GM12878 (cell line): Measurements from ENCODE around the gene TAF11L9. TPM values are rescaled to one million over a fixed set of nuclear protein-coding genes. Genes with fewer than 3 reads are reported as not detected.

Source experiments
- ATAC-seq: fragments of 200-7000 bp; cut with Tn5 transposase; 3 replicates; pipeline ENCODE4 v1.9.1; 2020; ENCODE audit warnings: mild to moderate bottlenecking, moderate library complexity
- BruUV-seq: library from RNA; stranded (reverse); fragments of 400-500 nt; replicated peaks from 2 replicates; lab custom pipeline; 2021; lab: Mats Ljungman, UMichigan
- CTCF ChIA-PET: fragments of 300-600 bp; sonication (Branson Sonifier 250); formaldehyde crosslinking; extraction: SDS; loops from one replicate; lab custom pipeline; 2021; ENCODE audit warnings: inconsistent platforms; lab: Yijun Ruan, JAX
- POLR2A ChIA-PET: fragments of 350-600 bp; formaldehyde crosslinking; extraction: SDS; loops from one replicate; lab custom pipeline; 2021; ENCODE audit warnings: inconsistent platforms; lab: Charles Lee
- RAD21 ChIA-PET: fragments of 300-600 bp; sonication (Branson Sonifier 250); formaldehyde crosslinking; loops from one replicate; lab custom pipeline; 2023; ENCODE audit warnings: antibody characterized with exemption; ENCODE audit not compliant: unreplicated experiment; lab: Charles Lee
- SMC1A ChIA-PET: fragments of 300-600 bp; sonication (Branson Sonifier 250); formaldehyde crosslinking; loops from one replicate; lab custom pipeline; 2023; ENCODE audit not compliant: unreplicated experiment, uncharacterized antibody; lab: Charles Lee
- DNase-seq: peaks from one replicate; pipeline ENCODE4 v3.0.0-alpha.2; 2011; ENCODE audit warnings: low read depth, low spot score
- FAIRE-seq: peaks from 3 replicates; lab custom pipeline; 2011; peaks lifted over from hg19 to GRCh38; lab: Jason Lieb, UNC
- H2AFZ ChIP-seq: 2 replicates; pipeline ENCODE4 v1.6.0; 2011; ENCODE audit warnings: low read depth, low read length, control low read depth; ENCODE audit not compliant: control insufficient read depth
- H3K27ac ChIP-seq: 2 replicates; pipeline ENCODE4 v1.5.1; 2011; ENCODE audit warnings: control low read depth; ENCODE audit not compliant: control insufficient read depth, insufficient read depth
- H3K27me3 ChIP-seq, 2 experiments: replicated peaks in 1 of 2; 2 replicates each; pipeline versions ENCODE4 v1.6.0 to v1.6.1; 2011; ENCODE audit warnings: low read length in 1 of 2; ENCODE audit not compliant: control insufficient read depth in 2 of 2, insufficient read depth in 2 of 2
- H3K36me3 ChIP-seq, 2 experiments: 2 replicates each; pipeline ENCODE4 v1.5.1; 2011; ENCODE audit warnings: low read length in 1 of 2; ENCODE audit not compliant: control insufficient read depth in 2 of 2, insufficient read depth in 2 of 2
- H3K4me1 ChIP-seq: 2 replicates; pipeline ENCODE4 v1.6.1; 2011; ENCODE audit warnings: mild to moderate bottlenecking, low read length, moderate library complexity, mixed read lengths; ENCODE audit not compliant: control insufficient read depth, insufficient read depth
- H3K4me2 ChIP-seq: 2 replicates; pipeline ENCODE4 v1.6.0; 2011; ENCODE audit warnings: control low read depth; ENCODE audit not compliant: control insufficient read depth, insufficient read depth
- H3K4me3 ChIP-seq: fragments of 200-600 bp; sonication (generic); 2 replicates; pipeline ENCODE4 v1.5.1; 2016
- H3K79me2 ChIP-seq: 2 replicates; pipeline ENCODE4 v1.6.0; 2011; ENCODE audit warnings: low read length; ENCODE audit not compliant: control insufficient read depth, insufficient read depth
- H3K9ac ChIP-seq: 2 replicates; pipeline ENCODE4 v1.8.0; 2011; ENCODE audit warnings: low read length, control low read depth, mixed read lengths; ENCODE audit not compliant: control insufficient read depth, insufficient read depth
- H3K9me3 ChIP-seq: replicated peaks from 3 replicates; pipeline ENCODE4 v1.5.1; 2011; ENCODE audit warnings: mild to moderate bottlenecking, low read length; ENCODE audit not compliant: control insufficient read depth, insufficient read depth
- H4K20me1 ChIP-seq: 2 replicates; pipeline ENCODE4 v1.6.0; 2011; ENCODE audit not compliant: control insufficient read depth, insufficient read depth
- ASH2L ChIP-seq: fragments of 300-600, 200-600 bp; sonication (generic); IDR thresholded peaks from 2 replicates; pipeline ENCODE4 v1.6.1; 2017; ENCODE audit warnings: low read depth, mild to moderate bottlenecking, borderline replicate concordance
- BACH1 ChIP-seq: fragments of 450-650 bp; IDR thresholded peaks from 2 replicates; pipeline ENCODE4 v1.6.1; 2017; ENCODE audit warnings: mild to moderate bottlenecking, borderline replicate concordance
- CBX3 ChIP-seq: fragments of 200-600 bp; sonication (generic); IDR thresholded peaks from 2 replicates; pipeline ENCODE4 v1.6.1; 2016; ENCODE audit warnings: low read depth, borderline replicate concordance
- CHD4 ChIP-seq: fragments of 200-600 bp; sonication (generic); IDR thresholded peaks from 2 replicates; pipeline ENCODE4 v1.6.1; 2016; ENCODE audit warnings: mild to moderate bottlenecking
- HDGF ChIP-seq: fragments of 450-650 bp; IDR thresholded peaks from 2 replicates; pipeline ENCODE4 v1.6.1; 2016; ENCODE audit warnings: antibody characterized with exemption
- JUNB ChIP-seq: IDR thresholded peaks from 2 replicates; pipeline ENCODE4 v1.6.1; 2016; ENCODE audit warnings: antibody characterized with exemption, mild to moderate bottlenecking
- NR2F1 ChIP-seq: fragments of 450-650 bp; conservative IDR thresholded peaks from 2 replicates; pipeline ENCODE4 v1.6.1; 2017; ENCODE audit warnings: mild to moderate bottlenecking
- RAD21 ChIP-seq: IDR thresholded peaks from 2 replicates; pipeline ENCODE4 v1.6.1; 2011; ENCODE audit warnings: mild to moderate bottlenecking, low read depth, low read length, moderate library complexity; ENCODE audit not compliant: insufficient read depth
- RAD51 ChIP-seq: fragments of 450-650 bp; IDR thresholded peaks from 2 replicates; pipeline ENCODE4 v1.6.1; 2016; ENCODE audit warnings: moderate library complexity, mild to moderate bottlenecking, inconsistent platforms
- RCOR1 ChIP-seq: conservative IDR thresholded peaks from 2 replicates; pipeline ENCODE4 v1.6.1; 2012; ENCODE audit warnings: low read depth, low read length, improper control_type of control experiment
- SMAD5 ChIP-seq: IDR thresholded peaks from 2 replicates; pipeline ENCODE4 v1.6.1; 2016; ENCODE audit warnings: antibody characterized with exemption, low read depth
- SMARCA5 ChIP-seq: fragments of 450-650 bp; IDR thresholded peaks from 2 replicates; pipeline ENCODE4 v1.6.1; 2017; ENCODE audit warnings: mild to moderate bottlenecking
- STAT1 ChIP-seq: fragments of 450-650 bp; conservative IDR thresholded peaks from 2 replicates; pipeline ENCODE4 v1.6.1; 2014; ENCODE audit warnings: antibody characterized with exemption, mild to moderate bottlenecking
- ZNF24 ChIP-seq: fragments of 450-650 bp; IDR thresholded peaks from 2 replicates; pipeline ENCODE4 v1.6.1; 2017; ENCODE audit warnings: antibody characterized with exemption, mild to moderate bottlenecking
- WGBS: methylation state at CpG from one replicate; pipeline ENCODE4 v1.1.6; 2016; ENCODE audit warnings: low lambda C conversion rate; ENCODE audit not compliant: insufficient replicate concordance, insufficient coverage; ENCODE audit errors: missing lambda C conversion rate; 5-methylcytosine and 5-hydroxymethylcytosine counted together
- in situ Hi-C: fragments of 300-500 bp; cut with MboI; formaldehyde crosslinking; loops from 9 replicates; pipeline ENCODE4 v1.14.3; 2018; ENCODE audit warnings: mixed read lengths
- intact Hi-C: fragments of 100-400 bp; cut with micrococcal nuclease; formaldehyde crosslinking; loops from one replicate; pipeline ENCODE4 v1.14.2; 2022; ENCODE audit not compliant: unreplicated experiment
- polyA plus RNA-seq, 11 experiments: library from polyadenylated mRNA; depleted of rRNA in 4 of 11; unstranded in 6 of 11; stranded (reverse) in 5 of 11; fragments of >200 nt; fragmentation: Nextera tagmentation in 4 of 11; fragmentation: Illumina TruSeq in 1 of 11; extraction: Ambion mirVana in 4 of 11; extraction: Trizol in 1 of 11; gene quantifications; 1 replicate in 1 of 11; 2 replicates in 10 of 11; pipeline versions ENCODE4 v1.2.1 to v1.2.3, GENCODE V29; 2011 to 2016; ENCODE audit warnings: inconsistent platforms in 2 of 11, missing spikeins in 2 of 11, low read depth in 1 of 11
- total RNA-seq, 4 experiments: library from RNA; depleted of rRNA in 3 of 4; stranded (reverse); fragments of >200 nt in 3 of 4; fragmentation: Illumina TruSeq in 1 of 4; extraction: Trizol in 1 of 4; gene quantifications; 2 replicates each; pipeline versions ENCODE4 v1.2.1 to v1.2.3, GENCODE V29; 2013 to 2021
- TF ChIP-seq, protein P1 (sequence below): IDR thresholded peaks from 2 replicates; pipeline ENCODE4 v1.6.1; 2011; ENCODE audit warnings: borderline replicate concordance, low read depth, mild to moderate bottlenecking, moderate library complexity, mixed read lengths, low read length; ENCODE audit not compliant: insufficient read depth; ENCODE audit errors: extremely low read length
- TF ChIP-seq, protein P2 (sequence below): fragments of 450-650 bp; IDR thresholded peaks from 2 replicates; pipeline ENCODE4 v1.6.1; 2016; ENCODE audit warnings: mild to moderate bottlenecking
- TF ChIP-seq, protein P3 (sequence below): IDR thresholded peaks from 2 replicates; pipeline ENCODE4 v1.6.1; 2011; ENCODE audit warnings: borderline replicate concordance, low read depth, mild to moderate bottlenecking, moderate library complexity, low read length; ENCODE audit not compliant: insufficient read depth, poor library complexity, severe bottlenecking
- TF ChIP-seq, protein P4 (sequence below): fragments of 450-650 bp; IDR thresholded peaks from 2 replicates; pipeline ENCODE4 v1.6.1; 2017; ENCODE audit warnings: mild to moderate bottlenecking, moderate library complexity

Gene TAF11L9
- total and polyA plus RNA-seq, 10 of the 15 experiments (the other 5 are each of a cell fraction or from before 2014, with no cell fraction given): not detected

DNA sequence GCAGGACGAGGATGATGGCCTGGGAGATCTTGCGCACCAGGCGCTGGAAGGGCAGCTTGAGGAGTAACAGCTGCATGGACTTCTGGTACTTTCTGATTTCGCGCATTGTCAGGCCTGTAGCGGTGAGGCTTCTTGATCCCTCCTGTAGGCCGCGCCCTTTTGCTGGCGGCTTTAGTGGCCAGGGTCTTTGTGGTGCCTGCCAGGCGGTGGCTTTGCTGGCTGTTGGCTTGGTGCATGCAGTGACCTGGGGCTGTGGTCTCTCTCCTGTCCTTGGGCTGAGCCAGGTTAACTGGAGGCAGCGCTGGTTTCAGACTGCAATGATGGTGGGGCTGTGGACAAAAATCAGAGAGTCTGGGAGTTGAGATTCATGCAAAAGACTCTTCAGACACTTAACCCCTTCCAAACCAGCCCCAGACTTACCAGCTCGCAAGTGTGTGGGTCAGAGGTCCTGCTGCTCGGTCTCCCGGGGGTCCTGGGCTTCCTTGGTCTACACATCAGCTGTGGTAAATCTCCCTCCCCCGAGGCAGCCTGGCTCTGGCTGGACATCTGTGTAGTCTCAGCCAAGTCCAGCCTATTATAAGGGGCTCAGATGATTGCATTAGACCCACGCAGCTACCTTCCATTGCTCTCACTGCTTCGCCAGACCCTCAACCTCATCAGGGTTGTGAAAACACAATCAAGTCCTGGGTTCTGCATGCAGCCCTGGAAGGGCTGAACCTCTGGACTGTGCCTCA, 20.8 kb upstream of the TAF11L9 start:
- no peak for ATAC-seq
- in situ Hi-C loops (no loop called here), intact Hi-C loops (no loop called here)
- H3K79me2 ChIP-seq: no peaks in the 10 kb centered on the region
- H3K4me2 ChIP-seq: no peak overlapping the region
- FAIRE-seq: no peak
- H3K4me3 ChIP-seq: no peak overlapping the region
- no peaks in the 10 kb centered on the region for H4K20me1 ChIP-seq
- 57% methylated on average over 17 of the region's 17 CpGs for WGBS
- ChIA-PET SMC1A (no interaction called here), POLR2A (no interaction called here), RAD21 (no interaction called here)
- no peak for DNase-seq
- no peaks in the 10 kb centered on the region for H3K4me1 ChIP-seq
- no peaks in the 10 kb centered on the region for H3K9me3 ChIP-seq
- no peaks in the 10 kb centered on the region for H3K36me3 ChIP-seq
- no peak overlapping the region for H2AFZ ChIP-seq
- TF ChIP-seq HDGF (no peak), CHD4 (no peak), ASH2L (no peak), RAD21 (no peak), JUNB (no peak), ZNF24 (no peak), NR2F1 (no peak), SMARCA5 (no peak), CBX3 (no peak), SMAD5 (no peak), RAD51 (no peak), RCOR1 (no peak), STAT1 (no peak), BACH1 (no peak)
- TF ChIP-seq, protein P1, sequence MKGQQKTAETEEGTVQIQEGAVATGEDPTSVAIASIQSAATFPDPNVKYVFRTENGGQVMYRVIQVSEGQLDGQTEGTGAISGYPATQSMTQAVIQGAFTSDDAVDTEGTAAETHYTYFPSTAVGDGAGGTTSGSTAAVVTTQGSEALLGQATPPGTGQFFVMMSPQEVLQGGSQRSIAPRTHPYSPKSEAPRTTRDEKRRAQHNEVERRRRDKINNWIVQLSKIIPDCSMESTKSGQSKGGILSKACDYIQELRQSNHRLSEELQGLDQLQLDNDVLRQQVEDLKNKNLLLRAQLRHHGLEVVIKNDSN: no peak
- TF ChIP-seq, protein P2, sequence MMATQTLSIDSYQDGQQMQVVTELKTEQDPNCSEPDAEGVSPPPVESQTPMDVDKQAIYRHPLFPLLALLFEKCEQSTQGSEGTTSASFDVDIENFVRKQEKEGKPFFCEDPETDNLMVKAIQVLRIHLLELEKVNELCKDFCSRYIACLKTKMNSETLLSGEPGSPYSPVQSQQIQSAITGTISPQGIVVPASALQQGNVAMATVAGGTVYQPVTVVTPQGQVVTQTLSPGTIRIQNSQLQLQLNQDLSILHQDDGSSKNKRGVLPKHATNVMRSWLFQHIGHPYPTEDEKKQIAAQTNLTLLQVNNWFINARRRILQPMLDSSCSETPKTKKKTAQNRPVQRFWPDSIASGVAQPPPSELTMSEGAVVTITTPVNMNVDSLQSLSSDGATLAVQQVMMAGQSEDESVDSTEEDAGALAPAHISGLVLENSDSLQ: no peak
- TF ChIP-seq, protein P3, sequence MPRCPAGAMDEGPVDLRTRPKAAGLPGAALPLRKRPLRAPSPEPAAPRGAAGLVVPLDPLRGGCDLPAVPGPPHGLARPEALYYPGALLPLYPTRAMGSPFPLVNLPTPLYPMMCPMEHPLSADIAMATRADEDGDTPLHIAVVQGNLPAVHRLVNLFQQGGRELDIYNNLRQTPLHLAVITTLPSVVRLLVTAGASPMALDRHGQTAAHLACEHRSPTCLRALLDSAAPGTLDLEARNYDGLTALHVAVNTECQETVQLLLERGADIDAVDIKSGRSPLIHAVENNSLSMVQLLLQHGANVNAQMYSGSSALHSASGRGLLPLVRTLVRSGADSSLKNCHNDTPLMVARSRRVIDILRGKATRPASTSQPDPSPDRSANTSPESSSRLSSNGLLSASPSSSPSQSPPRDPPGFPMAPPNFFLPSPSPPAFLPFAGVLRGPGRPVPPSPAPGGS: no peak
- TF ChIP-seq, protein P4, sequence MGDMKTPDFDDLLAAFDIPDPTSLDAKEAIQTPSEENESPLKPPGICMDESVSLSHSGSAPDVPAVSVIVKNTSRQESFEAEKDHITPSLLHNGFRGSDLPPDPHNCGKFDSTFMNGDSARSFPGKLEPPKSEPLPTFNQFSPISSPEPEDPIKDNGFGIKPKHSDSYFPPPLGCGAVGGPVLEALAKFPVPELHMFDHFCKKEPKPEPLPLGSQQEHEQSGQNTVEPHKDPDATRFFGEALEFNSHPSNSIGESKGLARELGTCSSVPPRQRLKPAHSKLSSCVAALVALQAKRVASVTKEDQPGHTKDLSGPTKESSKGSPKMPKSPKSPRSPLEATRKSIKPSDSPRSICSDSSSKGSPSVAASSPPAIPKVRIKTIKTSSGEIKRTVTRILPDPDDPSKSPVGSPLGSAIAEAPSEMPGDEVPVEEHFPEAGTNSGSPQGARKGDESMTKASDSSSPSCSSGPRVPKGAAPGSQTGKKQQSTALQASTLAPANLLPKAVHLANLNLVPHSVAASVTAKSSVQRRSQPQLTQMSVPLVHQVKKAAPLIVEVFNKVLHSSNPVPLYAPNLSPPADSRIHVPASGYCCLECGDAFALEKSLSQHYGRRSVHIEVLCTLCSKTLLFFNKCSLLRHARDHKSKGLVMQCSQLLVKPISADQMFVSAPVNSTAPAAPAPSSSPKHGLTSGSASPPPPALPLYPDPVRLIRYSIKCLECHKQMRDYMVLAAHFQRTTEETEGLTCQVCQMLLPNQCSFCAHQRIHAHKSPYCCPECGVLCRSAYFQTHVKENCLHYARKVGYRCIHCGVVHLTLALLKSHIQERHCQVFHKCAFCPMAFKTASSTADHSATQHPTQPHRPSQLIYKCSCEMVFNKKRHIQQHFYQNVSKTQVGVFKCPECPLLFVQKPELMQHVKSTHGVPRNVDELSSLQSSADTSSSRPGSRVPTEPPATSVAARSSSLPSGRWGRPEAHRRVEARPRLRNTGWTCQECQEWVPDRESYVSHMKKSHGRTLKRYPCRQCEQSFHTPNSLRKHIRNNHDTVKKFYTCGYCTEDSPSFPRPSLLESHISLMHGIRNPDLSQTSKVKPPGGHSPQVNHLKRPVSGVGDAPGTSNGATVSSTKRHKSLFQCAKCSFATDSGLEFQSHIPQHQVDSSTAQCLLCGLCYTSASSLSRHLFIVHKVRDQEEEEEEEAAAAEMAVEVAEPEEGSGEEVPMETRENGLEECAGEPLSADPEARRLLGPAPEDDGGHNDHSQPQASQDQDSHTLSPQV: no peak
- TF ChIP-seq, all 136 proteins: peak for 0
- no peak overlapping the region for H3K9ac ChIP-seq
- no TSS peak for BruUV-seq
- H3K27me3 ChIP-seq: no peaks in the 10 kb centered on the region
- CTCF ChIA-PET: no interaction called here
- no peak overlapping the region for H3K27ac ChIP-seq
